ENCODE data around the gene LDLRAD3.

DNA sequence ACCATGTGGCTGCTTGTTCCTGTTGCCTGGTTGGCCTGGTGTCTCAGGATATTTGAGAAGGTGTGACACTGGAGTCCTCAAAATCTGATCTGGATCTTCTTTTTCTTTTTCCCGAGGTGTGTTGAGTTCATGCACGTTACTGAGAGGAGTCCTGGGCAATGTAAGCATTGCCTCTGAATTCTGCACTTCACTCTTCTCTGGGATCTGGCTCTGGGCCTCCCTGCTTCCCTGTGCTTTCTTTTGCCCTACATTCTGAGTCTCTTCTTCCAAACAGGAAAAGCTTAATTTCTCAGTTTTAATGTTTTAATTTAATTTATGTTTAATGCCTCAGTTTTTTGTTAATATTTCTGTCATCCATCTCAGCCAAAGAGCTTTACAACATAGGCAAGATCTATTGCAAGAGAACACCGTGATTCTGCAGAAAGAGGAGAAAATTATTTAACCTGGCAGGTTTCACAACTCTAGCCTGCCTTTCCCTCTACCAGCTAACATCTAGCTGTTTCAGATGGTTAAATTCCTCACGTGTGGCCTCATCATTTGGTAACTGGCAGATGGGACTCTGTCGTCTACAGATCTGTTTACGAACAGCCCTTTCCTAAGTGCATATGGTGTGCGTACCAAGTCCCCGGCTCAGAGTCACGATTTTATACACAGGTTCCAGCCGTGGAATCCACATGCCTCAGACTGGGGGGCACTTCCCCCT, 24.7 kb downstream of the LDLRAD3 start:
- TF ChIP-seq CTCF (IDR thresholded peaks at IDR 0.05; ENCODE audit: borderline replicate concordance, extremely low read depth, low read length, poor library complexity, severe bottlenecking) (no peak), EZH2 (IDR thresholded peaks at IDR 0.05; ENCODE audit: borderline replicate concordance, low read depth, low read length, severe bottlenecking) (no peak)

Data from DND-41 (cell line).